ENCODE data around the gene C3orf49.

C3orf49 gene

GRCh38 chr3:63845215-63845614, 26.1 kb downstream of the C3orf49 start:
- no peak for TF ChIP-seq CTCF (IDR thresholded peaks at IDR 0.05)
- H3K27ac ChIP-seq, result no peak overlapping the region
- peaks cover 7% of the 10 kb centered on the region for H3K4me1 ChIP-seq
- H3K9me3 ChIP-seq (ENCODE audit: control insufficient read depth, low read length), result no peaks in the 10 kb centered on the region
- H2AFZ ChIP-seq, result no peak overlapping the region
- no peak overlapping the region for H3K4me2 ChIP-seq (ENCODE audit: low read length)
- no peaks in the 10 kb centered on the region for H3K36me3 ChIP-seq (ENCODE audit: control insufficient read depth, insufficient read depth, low read length)
- H3K4me3 ChIP-seq (ENCODE audit: low read depth, low read length), result no peak overlapping the region
- no peaks in the 10 kb centered on the region for H3K27me3 ChIP-seq (ENCODE audit: control insufficient read depth, insufficient read depth, low read length)
- H3K79me2 ChIP-seq, result peaks cover 11% of the 10 kb centered on the region
- no peak overlapping the region for H3K9ac ChIP-seq

GRCh38 chr3:63847718-63848450, 28.8 kb downstream of the C3orf49 start:
- H3K4me1 ChIP-seq, result peaks cover 7% of the 10 kb centered on the region
- no peak overlapping the region for H3K27ac ChIP-seq
- no peak overlapping the region for H2AFZ ChIP-seq
- no peaks in the 10 kb centered on the region for H3K9me3 ChIP-seq (ENCODE audit: control insufficient read depth, low read length)
- no peak overlapping the region for H3K4me3 ChIP-seq (ENCODE audit: low read depth, low read length)
- no peaks in the 10 kb centered on the region for H3K36me3 ChIP-seq (ENCODE audit: control insufficient read depth, insufficient read depth, low read length)
- H3K9ac ChIP-seq, result no peak overlapping the region
- H3K4me2 ChIP-seq (ENCODE audit: low read length), result no peak overlapping the region
- H3K79me2 ChIP-seq, result peaks cover 8% of the 10 kb centered on the region
- H3K27me3 ChIP-seq (ENCODE audit: control insufficient read depth, insufficient read depth, low read length), result no peaks in the 10 kb centered on the region
- TF ChIP-seq CTCF (IDR thresholded peaks at IDR 0.05), result no peak

GRCh38 chr3:63849175-63849574, 30.1 kb downstream of the C3orf49 start:
- no peaks in the 10 kb centered on the region for H3K9me3 ChIP-seq (ENCODE audit: control insufficient read depth, low read length)
- H3K27ac ChIP-seq, result no peak overlapping the region
- no peak for TF ChIP-seq CTCF (IDR thresholded peaks at IDR 0.05)
- no peaks in the 10 kb centered on the region for H3K27me3 ChIP-seq (ENCODE audit: control insufficient read depth, insufficient read depth, low read length)
- H3K79me2 ChIP-seq, result peaks cover 7% of the 10 kb centered on the region
- no peaks in the 10 kb centered on the region for H3K36me3 ChIP-seq (ENCODE audit: control insufficient read depth, insufficient read depth, low read length)
- H3K4me1 ChIP-seq, result peaks cover 7% of the 10 kb centered on the region
- no peak overlapping the region for H2AFZ ChIP-seq
- H3K9ac ChIP-seq, result no peak overlapping the region
- H3K4me2 ChIP-seq (ENCODE audit: low read length), result no peak overlapping the region
- H3K4me3 ChIP-seq (ENCODE audit: low read depth, low read length), result no peak overlapping the region

GRCh38 chr3:63851287-63851686, 32.2 kb downstream of the C3orf49 start:
- H3K4me2 ChIP-seq (ENCODE audit: low read length), result no peak overlapping the region
- no peak overlapping the region for H3K9ac ChIP-seq
- peaks cover 7% of the 10 kb centered on the region for H3K79me2 ChIP-seq
- no peaks in the 10 kb centered on the region for H3K9me3 ChIP-seq (ENCODE audit: control insufficient read depth, low read length)
- H3K4me1 ChIP-seq, result peaks cover 7% of the 10 kb centered on the region
- H3K27me3 ChIP-seq (ENCODE audit: control insufficient read depth, insufficient read depth, low read length), result no peaks in the 10 kb centered on the region
- H3K4me3 ChIP-seq (ENCODE audit: low read depth, low read length), result no peak overlapping the region
- no peak overlapping the region for H2AFZ ChIP-seq
- no peak for TF ChIP-seq CTCF (IDR thresholded peaks at IDR 0.05)
- H3K36me3 ChIP-seq (ENCODE audit: control insufficient read depth, insufficient read depth, low read length), result no peaks in the 10 kb centered on the region
- no peak overlapping the region for H3K27ac ChIP-seq

GRCh38 chr3:63853106-63853505, 34.0 kb downstream of the C3orf49 start:
- Histone ChIP-seq H3K9me3 (ENCODE audit: control insufficient read depth, low read length) (no peaks in the 10 kb centered on the region), H3K27ac (no peak overlapping the region), H3K4me2 (ENCODE audit: low read length) (no peak overlapping the region), H3K79me2 (peaks cover 7% of the 10 kb centered on the region), H3K4me3 (ENCODE audit: low read depth, low read length) (no peak overlapping the region), H3K27me3 (ENCODE audit: control insufficient read depth, insufficient read depth, low read length) (no peaks in the 10 kb centered on the region), H3K9ac (no peak overlapping the region), H3K36me3 (ENCODE audit: control insufficient read depth, insufficient read depth, low read length) (no peaks in the 10 kb centered on the region), H2AFZ (no peak overlapping the region), H3K4me1 (no peaks in the 10 kb centered on the region)
- no peak for TF ChIP-seq CTCF (IDR thresholded peaks at IDR 0.05)

Data from parathyroid adenoma (tissue), 2 donors.